ENCODE results near the gene NTN5.

The NTN5 gene

DNA sequence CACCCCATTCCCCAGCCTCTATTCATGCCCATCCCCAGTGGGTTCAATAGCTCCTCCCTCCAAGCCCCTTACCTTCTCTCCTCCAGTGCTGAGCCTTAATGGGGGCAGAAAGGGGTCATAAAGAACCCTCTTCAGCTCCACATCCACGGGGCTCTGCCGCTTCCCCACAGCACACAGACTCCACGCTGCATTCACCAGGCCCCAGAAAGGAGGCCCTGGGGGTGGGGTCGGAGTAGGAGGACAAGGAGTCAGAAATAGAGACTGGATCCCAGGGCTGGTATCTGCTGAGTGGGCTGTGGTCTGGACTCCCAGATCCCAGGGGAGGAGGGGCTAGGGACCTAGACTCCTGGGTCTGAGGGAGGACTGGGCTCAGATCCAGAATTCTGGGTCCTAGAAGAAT, 28.5 kb downstream of the NTN5 start:
- ATAC-seq (replicated peaks; ENCODE audit: extremely low read depth, poor library complexity, severe bottlenecking) (no peak), DNase-seq (ENCODE audit: low spot score in 2 of 2) (no peak)
- H3K36me3 Mint-ChIP-seq (ENCODE audit: insufficient read depth): peaks cover 8% of the 10 kb centered on the region
- H3K27ac Mint-ChIP-seq (ENCODE audit: low read depth): no peak overlapping the region
- H3K4me1 Mint-ChIP-seq: peaks cover 50% of the 10 kb centered on the region
- no peaks in the 10 kb centered on the region for H3K9me3 Mint-ChIP-seq
- H3K4me3 Mint-ChIP-seq: peak overlapping the region; percentile 86
- H3K27me3 Mint-ChIP-seq: no peaks in the 10 kb centered on the region

DNA sequence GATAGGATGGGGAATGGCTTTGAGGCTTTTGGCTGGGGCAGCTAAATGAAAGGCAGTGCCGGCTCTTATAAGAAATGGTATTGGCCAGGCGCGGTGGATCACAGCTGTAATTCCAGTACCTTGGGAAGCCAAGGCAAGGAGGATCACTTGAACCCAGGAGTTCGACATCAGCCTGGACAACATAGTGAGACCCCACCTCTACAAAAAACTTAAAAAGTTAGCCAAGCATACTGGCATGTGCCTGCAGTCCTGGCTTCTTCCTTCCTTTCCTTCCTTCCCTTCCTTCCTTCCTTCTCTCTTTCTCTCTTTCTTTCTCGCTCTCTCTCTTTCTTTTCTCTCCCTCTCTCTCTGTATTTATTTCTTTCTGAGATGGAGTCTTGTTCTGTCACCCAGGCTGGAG, 30.0 kb downstream of the NTN5 start:
- Mint-ChIP-seq H3K27me3 (no peaks in the 10 kb centered on the region), H3K4me1 (peaks cover 55% of the 10 kb centered on the region), H3K36me3 (ENCODE audit: insufficient read depth) (peaks cover 12% of the 10 kb centered on the region), H3K4me3 (no peak overlapping the region), H3K27ac (ENCODE audit: low read depth) (no peak overlapping the region), H3K9me3 (no peaks in the 10 kb centered on the region)
- ATAC-seq (replicated peaks; ENCODE audit: extremely low read depth, poor library complexity, severe bottlenecking) (no peak), DNase-seq (ENCODE audit: low spot score in 2 of 2) (no peak)

DNA sequence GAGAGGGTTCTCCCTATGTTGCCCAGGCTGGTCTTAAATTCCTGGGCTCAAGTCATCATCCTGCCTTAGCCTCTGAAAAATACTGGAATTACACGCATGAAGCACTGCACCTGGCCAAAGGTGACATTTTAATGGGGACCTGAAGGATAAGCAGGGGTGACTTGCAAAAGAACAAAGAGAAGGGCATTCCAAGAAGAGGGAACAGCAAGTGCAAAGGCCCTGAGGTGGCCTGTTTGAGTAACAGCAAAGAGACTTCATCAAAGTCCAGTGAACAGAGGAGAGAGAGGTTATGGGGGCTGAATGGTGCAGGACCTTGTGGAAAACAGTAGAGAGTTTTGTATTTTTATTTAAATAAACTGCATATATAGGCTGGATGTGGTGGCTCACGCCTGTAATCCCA, 31.0 kb downstream of the NTN5 start:
- H3K36me3 Mint-ChIP-seq (ENCODE audit: insufficient read depth): peaks cover 16% of the 10 kb centered on the region
- no peaks in the 10 kb centered on the region for H3K9me3 Mint-ChIP-seq
- ATAC-seq (replicated peaks; ENCODE audit: extremely low read depth, poor library complexity, severe bottlenecking): no peak
- no peaks in the 10 kb centered on the region for H3K27me3 Mint-ChIP-seq
- peaks cover 52% of the 10 kb centered on the region for H3K4me1 Mint-ChIP-seq
- H3K27ac Mint-ChIP-seq (ENCODE audit: low read depth): no peak overlapping the region
- no peak overlapping the region for H3K4me3 Mint-ChIP-seq
- no peak for DNase-seq (ENCODE audit: low spot score in 2 of 2)

DNA sequence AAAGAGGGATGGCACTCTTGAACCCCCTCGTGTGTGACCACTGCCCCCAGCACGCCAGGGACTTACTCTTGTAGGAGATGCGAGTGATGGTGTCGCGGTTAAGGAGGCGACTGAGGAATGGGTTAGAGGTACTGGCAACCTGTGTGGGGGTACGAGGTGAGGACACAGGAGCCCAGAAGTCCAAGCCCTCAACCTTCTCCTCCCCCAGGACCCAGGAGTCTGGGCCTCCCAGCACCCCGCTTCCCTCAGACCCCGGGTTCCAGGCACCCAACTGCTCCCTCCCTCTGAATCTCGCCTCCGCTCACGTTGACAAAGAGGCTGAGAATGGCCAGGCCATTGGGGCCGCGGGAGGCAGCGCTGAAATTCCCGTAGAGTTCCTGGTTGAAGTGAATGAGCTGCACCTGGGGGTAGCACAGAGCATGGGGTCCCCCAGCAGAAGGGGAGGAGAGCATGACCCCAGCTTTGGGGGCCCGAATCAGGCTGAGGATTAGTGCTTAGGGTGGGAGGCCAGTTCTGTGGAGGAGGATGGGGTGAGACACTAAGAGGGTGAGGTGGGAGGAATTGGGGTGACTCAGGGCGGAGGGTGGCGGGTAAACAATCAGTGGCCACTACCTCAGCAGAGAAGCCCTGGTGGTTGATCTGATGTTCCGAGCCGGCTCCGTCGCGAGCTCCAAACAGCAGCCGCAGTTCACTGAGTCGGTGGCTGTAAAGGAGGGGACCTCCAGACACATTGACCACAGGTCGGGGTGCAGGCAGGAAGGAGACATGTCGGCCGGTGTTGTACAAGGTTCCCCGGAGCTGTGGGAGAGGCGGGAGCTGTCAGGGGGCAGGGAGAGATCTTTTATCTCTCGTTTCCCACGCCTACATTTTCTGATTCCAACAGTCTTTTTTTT, 33.1 kb downstream of the NTN5 start:
- Mint-ChIP-seq H3K9me3 (no peaks in the 10 kb centered on the region), H3K36me3 (ENCODE audit: insufficient read depth) (peaks cover 23% of the 10 kb centered on the region), H3K4me1 (peaks cover 44% of the 10 kb centered on the region), H3K27me3 (no peaks in the 10 kb centered on the region), H3K4me3 (peak overlapping the region; percentile 61), H3K27ac (ENCODE audit: low read depth) (peak overlapping the region; percentile 97)
- ATAC-seq (replicated peaks; ENCODE audit: extremely low read depth, poor library complexity, severe bottlenecking) (no peak), DNase-seq (ENCODE audit: low spot score in 2 of 2) (no peak)

DNA sequence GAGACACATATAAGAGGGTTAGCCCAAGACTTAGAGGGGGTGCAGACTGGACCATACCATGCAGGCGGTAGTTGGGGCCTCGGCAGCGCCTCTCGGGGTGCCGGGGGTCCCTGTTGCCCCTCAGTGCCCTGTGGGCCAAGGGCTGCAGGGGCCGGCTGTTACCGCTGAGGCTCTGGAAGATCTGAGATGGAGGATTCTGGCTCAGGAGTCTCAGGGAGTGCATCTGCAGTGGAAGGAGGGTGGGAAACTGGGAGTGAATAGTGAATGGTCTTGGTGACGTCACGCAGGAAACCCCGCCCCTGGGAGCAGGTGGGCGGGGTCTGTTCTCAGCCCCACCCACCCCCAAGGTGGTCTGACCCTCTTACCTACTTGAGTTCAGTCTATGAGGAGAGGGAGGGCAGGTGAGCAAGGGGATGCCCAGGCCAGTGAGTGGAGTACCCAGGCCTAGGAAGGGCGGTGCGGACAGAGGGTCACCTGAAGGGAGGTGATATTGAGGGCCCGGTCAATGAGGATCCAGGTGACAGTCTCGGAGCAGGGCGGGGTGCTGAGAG, 33.9 kb downstream of the NTN5 start:
- H3K36me3 Mint-ChIP-seq (ENCODE audit: insufficient read depth): peaks cover 26% of the 10 kb centered on the region
- H3K4me1 Mint-ChIP-seq: peaks cover 45% of the 10 kb centered on the region

DNA sequence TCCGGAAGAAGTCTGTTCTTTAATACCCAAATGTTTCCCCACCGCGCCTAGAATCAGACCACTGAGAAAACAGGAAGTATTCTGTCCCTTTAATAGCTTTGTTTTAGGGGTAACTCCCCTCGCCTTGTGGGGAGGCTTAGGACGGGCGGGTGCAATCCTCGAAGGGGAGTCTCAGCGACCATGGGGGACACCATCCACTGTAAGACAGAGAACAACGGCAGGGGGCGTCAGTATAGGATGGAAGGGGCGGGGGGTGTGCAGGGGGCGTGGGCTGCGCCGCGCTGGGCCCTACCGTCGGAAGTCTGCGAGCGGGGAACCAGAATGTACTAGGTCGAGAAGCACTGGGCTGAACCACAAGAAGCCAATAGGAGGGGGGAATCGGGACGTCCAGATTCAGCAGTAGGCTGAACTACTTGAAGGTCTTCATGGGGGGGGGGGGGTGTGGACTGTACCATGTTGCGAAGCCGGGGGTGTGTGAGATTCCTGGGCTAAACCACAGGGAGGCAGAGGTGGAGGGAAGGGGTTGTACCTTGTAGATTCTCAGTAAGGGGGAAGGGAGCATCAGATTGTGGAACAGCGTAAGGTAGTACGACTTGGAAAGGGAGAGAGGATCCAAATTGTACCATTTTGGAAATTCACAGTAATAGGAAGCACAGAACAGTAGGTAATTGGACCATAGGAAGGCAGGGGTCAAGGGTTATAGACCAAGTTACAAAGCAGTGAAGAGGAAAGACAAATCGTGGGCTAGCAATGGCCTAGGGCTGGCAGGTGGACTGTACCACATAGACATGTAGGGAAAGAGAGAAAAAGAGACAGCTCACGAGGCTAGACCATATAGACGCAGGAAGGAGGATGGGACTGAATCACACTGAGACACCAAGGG, 34.6 kb downstream of the NTN5 start:
- H3K36me3 Mint-ChIP-seq (ENCODE audit: insufficient read depth): peaks cover 26% of the 10 kb centered on the region
- DNase-seq (ENCODE audit: low spot score in 2 of 2) (peak; percentile 62 to 85), ATAC-seq (replicated peaks; ENCODE audit: extremely low read depth, poor library complexity, severe bottlenecking) (peak; percentile 47)
- H3K4me3 Mint-ChIP-seq: peak overlapping the region; percentile 85
- H3K4me1 Mint-ChIP-seq: peaks cover 45% of the 10 kb centered on the region
- H3K27me3 Mint-ChIP-seq: no peaks in the 10 kb centered on the region
- H3K9me3 Mint-ChIP-seq: no peaks in the 10 kb centered on the region
- peak overlapping the region; percentile 97 for H3K27ac Mint-ChIP-seq (ENCODE audit: low read depth)

More for the DNA sequence above, 33.9 kb downstream of the NTN5 start:
- Mint-ChIP-seq H3K9me3 (no peaks in the 10 kb centered on the region), H3K27me3 (no peaks in the 10 kb centered on the region), H3K27ac (ENCODE audit: low read depth) (peak overlapping the region; percentile 97), H3K4me3 (peak overlapping the region; percentile 85)
- ATAC-seq (replicated peaks; ENCODE audit: extremely low read depth, poor library complexity, severe bottlenecking): no peak
- no peak for DNase-seq (ENCODE audit: low spot score in 2 of 2)

DNA sequence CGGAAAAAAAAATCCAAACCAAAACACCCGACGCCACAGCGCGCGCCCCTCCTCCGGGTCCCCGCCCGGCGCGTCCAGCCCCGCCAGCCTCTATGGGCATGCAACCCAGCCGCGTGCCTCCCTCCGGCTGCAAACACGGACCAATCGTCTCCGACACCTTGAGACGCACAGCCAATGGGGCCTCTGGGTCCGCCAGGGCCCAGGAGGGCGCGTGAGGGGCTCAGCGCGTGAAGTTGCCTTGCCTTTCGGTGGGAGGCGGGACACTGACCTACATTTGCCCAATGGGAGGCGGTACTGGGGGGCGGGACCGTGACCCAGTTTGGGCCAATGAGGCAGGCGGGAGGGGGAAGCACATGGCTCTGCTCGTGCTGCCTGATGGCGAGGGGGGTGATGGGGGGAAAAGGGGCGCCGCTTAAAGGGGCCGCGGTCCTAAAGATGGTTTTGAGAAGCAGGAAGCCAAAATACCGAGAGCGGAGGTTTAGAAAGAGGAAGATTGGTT, 35.3 kb downstream of the NTN5 start:
- Mint-ChIP-seq H3K9me3 (no peaks in the 10 kb centered on the region), H3K4me3 (peak overlapping the region; percentile 85), H3K27ac (ENCODE audit: low read depth) (peak overlapping the region; percentile 97), H3K27me3 (no peaks in the 10 kb centered on the region), H3K4me1 (peaks cover 45% of the 10 kb centered on the region), H3K36me3 (ENCODE audit: insufficient read depth) (peaks cover 27% of the 10 kb centered on the region)
- ATAC-seq (replicated peaks; ENCODE audit: extremely low read depth, poor library complexity, severe bottlenecking) (peak; percentile 79), DNase-seq (ENCODE audit: low spot score in 2 of 2) (peak; percentile 97 to 100)

DNA sequence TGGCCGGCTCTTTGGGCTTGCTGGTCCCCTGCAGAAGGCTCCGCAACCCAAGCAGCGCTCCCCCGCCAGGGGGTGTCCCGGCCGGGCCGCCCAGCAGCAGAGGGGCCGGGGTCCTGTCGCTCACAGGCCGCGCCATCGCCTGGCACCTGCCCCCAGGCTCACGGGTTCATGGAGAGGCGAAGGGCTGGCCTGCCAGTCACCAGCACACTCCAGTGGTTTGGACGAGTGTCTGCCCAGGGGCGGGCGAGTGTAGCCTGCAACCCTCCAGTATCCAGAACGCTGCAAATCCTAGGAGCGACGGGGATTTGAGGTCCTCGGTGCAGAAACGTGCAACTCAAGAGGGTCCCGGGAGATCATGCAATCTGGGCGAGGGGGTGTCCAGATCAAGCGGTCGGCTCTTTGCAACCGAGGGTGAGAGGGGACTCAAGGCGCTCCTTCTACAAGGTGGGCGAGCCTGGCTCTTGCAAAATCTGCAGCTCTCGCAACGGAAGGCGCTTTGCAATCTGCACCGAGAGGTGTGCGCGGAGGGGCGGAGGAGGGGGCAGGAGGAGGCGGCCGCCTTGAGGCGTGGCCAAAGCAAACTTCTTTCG, 35.9 kb downstream of the NTN5 start, which contains the start of gene DBP:
DBP (minus strand) TSS at position 521 of the 590 bp plus-strand sequence; CDS start at position 136, 385 bp downstream.
- H3K4me1 Mint-ChIP-seq: peaks cover 45% of the 10 kb centered on the region
- H3K27ac Mint-ChIP-seq (ENCODE audit: low read depth): peak within 1 kb of the TSS; percentile 97
- H3K36me3 Mint-ChIP-seq (ENCODE audit: insufficient read depth): peaks cover 32% of the 10 kb centered on the region
- DNase-seq (ENCODE audit: low spot score in 2 of 2): no peak
- ATAC-seq (replicated peaks; ENCODE audit: extremely low read depth, poor library complexity, severe bottlenecking): no peak
- H3K4me3 Mint-ChIP-seq: peak within 1 kb of the TSS; percentile 85
- H3K27me3 Mint-ChIP-seq: no peaks in the 10 kb centered on the region
- H3K9me3 Mint-ChIP-seq: no peaks in the 10 kb centered on the region

DNA sequence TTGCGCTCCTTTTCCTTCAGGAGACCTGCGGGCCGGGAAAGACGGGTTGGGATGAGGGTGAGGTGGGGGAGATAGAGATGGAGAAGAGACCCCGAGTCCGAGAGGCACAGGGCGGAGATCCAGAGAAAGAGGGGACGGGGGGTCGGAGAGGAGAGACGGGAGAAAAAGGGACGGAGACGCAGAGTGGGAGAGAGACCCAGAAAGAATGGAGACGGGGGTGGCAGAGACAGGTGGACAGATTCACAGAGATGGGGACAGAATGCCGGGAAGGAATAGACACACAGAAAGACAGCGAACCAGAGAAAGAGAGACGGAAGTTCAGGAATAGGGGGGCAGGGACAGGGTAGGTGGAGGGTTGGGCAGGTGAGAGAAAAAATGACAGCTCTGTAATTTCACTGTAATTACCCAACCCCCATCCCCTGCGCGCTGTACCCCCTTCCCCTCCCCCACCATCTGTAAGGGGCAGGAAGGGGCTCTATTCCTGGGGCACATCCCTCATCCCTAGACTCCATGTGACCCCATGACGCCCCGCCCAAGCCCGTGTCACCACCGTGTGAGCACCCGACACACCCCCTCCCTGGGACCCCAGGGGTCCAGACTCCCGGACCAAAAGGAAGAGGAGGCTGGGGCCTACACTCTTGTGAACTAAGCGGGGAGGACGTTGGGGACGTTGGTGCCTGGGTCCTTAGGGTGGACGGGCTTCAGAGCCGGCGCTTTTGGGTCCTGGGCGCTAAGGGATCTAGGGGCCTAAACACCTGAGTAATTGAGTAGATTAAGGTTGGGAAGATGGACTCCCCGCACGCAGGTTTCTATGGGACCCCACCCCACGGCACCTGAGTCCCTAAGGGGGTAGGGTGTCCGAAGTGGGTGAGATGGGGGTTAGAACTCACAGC, 36.6 kb downstream of the NTN5 start:
- peaks cover 45% of the 10 kb centered on the region for H3K4me1 Mint-ChIP-seq
- H3K9me3 Mint-ChIP-seq: no peaks in the 10 kb centered on the region
- ATAC-seq (replicated peaks; ENCODE audit: extremely low read depth, poor library complexity, severe bottlenecking) (no peak), DNase-seq (ENCODE audit: low spot score in 2 of 2) (no peak)
- no peaks in the 10 kb centered on the region for H3K27me3 Mint-ChIP-seq
- H3K27ac Mint-ChIP-seq (ENCODE audit: low read depth): peak overlapping the region; percentile 79
- H3K36me3 Mint-ChIP-seq (ENCODE audit: insufficient read depth): peaks cover 38% of the 10 kb centered on the region
- peak overlapping the region; percentile 85 for H3K4me3 Mint-ChIP-seq

DNA sequence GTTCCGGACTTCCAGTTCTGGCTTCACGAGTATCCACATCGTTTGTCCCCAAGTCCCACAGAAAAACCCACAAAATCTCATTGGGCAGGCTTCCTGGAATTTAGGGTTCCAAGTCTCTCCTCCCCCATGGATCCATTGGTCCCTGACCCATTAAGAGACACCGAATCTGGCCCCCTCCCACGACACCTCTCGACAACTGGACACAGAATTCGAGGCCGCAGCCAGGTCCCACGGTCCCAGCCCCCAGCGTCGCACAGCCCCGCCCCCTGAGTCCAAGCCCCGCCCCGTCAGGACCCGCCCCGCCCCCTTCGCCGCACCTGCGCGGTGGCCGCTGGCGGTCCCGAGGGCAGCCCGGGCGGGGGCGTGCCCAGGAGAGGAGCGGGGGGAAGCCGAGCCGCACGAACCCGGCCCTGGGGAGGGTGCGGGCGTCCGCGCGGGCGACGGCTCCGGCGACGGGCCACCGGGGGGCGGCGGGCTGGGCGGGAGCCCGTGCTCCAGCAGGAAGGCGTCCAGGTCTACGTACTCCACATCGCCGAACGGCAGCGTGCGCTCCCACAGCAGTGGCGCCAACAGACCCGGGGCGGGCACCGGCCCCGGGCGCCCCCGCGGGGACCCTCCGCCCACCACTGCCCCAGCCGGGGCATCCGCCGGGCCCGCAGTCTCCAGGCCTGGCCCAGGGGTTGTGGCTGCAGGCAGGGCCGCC, 37.4 kb downstream of the NTN5 start:
- Mint-ChIP-seq H3K36me3 (ENCODE audit: insufficient read depth) (peaks cover 40% of the 10 kb centered on the region), H3K4me3 (peak overlapping the region; percentile 85), H3K9me3 (no peaks in the 10 kb centered on the region), H3K27me3 (no peaks in the 10 kb centered on the region), H3K4me1 (peaks cover 45% of the 10 kb centered on the region), H3K27ac (ENCODE audit: low read depth) (peak overlapping the region; percentile 79)
- peak; percentile 39 to 47 for DNase-seq (ENCODE audit: low spot score in 2 of 2)
- no peak for ATAC-seq (replicated peaks; ENCODE audit: extremely low read depth, poor library complexity, severe bottlenecking)

Measured in central memory CD8-positive, alpha-beta T cell (primary cell).